IMR-90 (cell line): Measurements from ENCODE around the gene FSTL5. TPM values are rescaled to one million over a fixed set of nuclear protein-coding genes. Genes with fewer than 3 reads are reported as not detected.

Experiments
- ATAC-seq: fragments of 200-7000 bp; cut with Tn5 transposase; 2 replicates; pipeline ENCODE4 v1.9.1; 2020; ENCODE audit warnings: low read depth, mild to moderate bottlenecking, moderate library complexity
- BruUV-seq: library from RNA; stranded (reverse); fragments of 400-500 nt; replicated peaks from 2 replicates; lab custom pipeline; 2021; lab: Mats Ljungman, UMichigan
- CTCF ChIA-PET: fragments of 300-600 bp; formaldehyde crosslinking; extraction: SDS; loops from one replicate; lab custom pipeline; 2021; ENCODE audit warnings: antibody characterized with exemption; lab: Yijun Ruan, JAX
- POLR2A ChIA-PET: fragments of 300-600 bp; sonication (Branson Sonifier 250); formaldehyde crosslinking; loops from one replicate; lab custom pipeline; 2022; ENCODE audit warnings: antibody characterized with exemption; ENCODE audit not compliant: unreplicated experiment; lab: Charles Lee
- DNase-seq: peaks from one replicate; pipeline ENCODE4 v3.0.0; 2013
- H2AFZ ChIP-seq: replicated peaks from 2 replicates; pipeline ENCODE3; 2013; ENCODE audit warnings: low read length, mild to moderate bottlenecking; ENCODE audit not compliant: poor library complexity
- H2AK5ac ChIP-seq: 2 replicates; pipeline ENCODE4 v1.6.1; 2013; ENCODE audit warnings: low read depth, low read length, inconsistent platforms
- H2AK9ac ChIP-seq: replicated peaks from 2 replicates; pipeline ENCODE3; 2013; ENCODE audit warnings: mild to moderate bottlenecking, low read depth, low read length, moderate library complexity; ENCODE audit not compliant: poor library complexity
- H2BK120ac ChIP-seq: 2 replicates; pipeline ENCODE4 v1.6.1; 2013; ENCODE audit warnings: low read depth, low read length, inconsistent platforms
- H2BK15ac ChIP-seq: 3 replicates; pipeline ENCODE4 v1.6.1; 2013; ENCODE audit warnings: low read depth, low read length, inconsistent platforms
- H2BK20ac ChIP-seq: 2 replicates; pipeline ENCODE4 v1.6.1; 2013; ENCODE audit warnings: low read depth, mild to moderate bottlenecking, inconsistent platforms, low read length, moderate library complexity
- H2BK5ac ChIP-seq: 2 replicates; pipeline ENCODE4 v1.6.1; 2013; ENCODE audit warnings: mild to moderate bottlenecking, low read depth, low read length, inconsistent platforms; ENCODE audit not compliant: poor library complexity, severe bottlenecking
- H3K14ac ChIP-seq: replicated peaks from 2 replicates; pipeline ENCODE4 v1.6.1; 2013; ENCODE audit warnings: low read depth, low read length, inconsistent platforms
- H3K18ac ChIP-seq: 2 replicates; pipeline ENCODE4 v1.6.1; 2013; ENCODE audit warnings: low read depth, low read length, control low read depth
- H3K23ac ChIP-seq: 2 replicates; pipeline ENCODE4 v1.6.1; 2013; ENCODE audit warnings: low read depth, low read length, inconsistent platforms
- H3K27ac ChIP-seq: 2 replicates; pipeline ENCODE4 v1.5.1; 2013; ENCODE audit warnings: mild to moderate bottlenecking, control low read depth, low read length; ENCODE audit not compliant: insufficient read depth
- H3K27me3 ChIP-seq: 2 replicates; pipeline ENCODE4 v1.6.1; 2013; ENCODE audit warnings: low read length; ENCODE audit not compliant: control insufficient read depth, insufficient read depth
- H3K36me3 ChIP-seq: 2 replicates; pipeline ENCODE4 v1.6.1; 2013; ENCODE audit warnings: low read length, mixed read lengths; ENCODE audit not compliant: control insufficient read depth, insufficient read depth
- H3K4ac ChIP-seq: 2 replicates; pipeline ENCODE4 v1.6.1; 2013; ENCODE audit warnings: low read depth, low read length, inconsistent platforms
- H3K4me1 ChIP-seq: 2 replicates; pipeline ENCODE4 v1.6.1; 2013; ENCODE audit warnings: low read length, mixed read lengths; ENCODE audit not compliant: control insufficient read depth, insufficient read depth
- H3K4me2 ChIP-seq: 2 replicates; pipeline ENCODE4 v1.6.1; 2013; ENCODE audit warnings: low read depth, mild to moderate bottlenecking, control low read depth, low read length, moderate library complexity
- H3K4me3 ChIP-seq: 2 replicates; pipeline ENCODE4 v1.5.1; 2013; ENCODE audit warnings: low read depth, mild to moderate bottlenecking, control low read depth, low read length, moderate library complexity; ENCODE audit not compliant: insufficient read depth
- H3K56ac ChIP-seq: 2 replicates; pipeline ENCODE4 v1.6.1; 2013; ENCODE audit warnings: low read length, inconsistent platforms; ENCODE audit not compliant: insufficient read depth; ENCODE audit errors: extremely low read depth
- H3K79me1 ChIP-seq, 2 experiments: 2 replicates each; pipeline ENCODE4 v1.6.1; 2013; ENCODE audit warnings: low read length in 2 of 2, inconsistent platforms in 1 of 2, low read depth in 1 of 2
- H3K9ac ChIP-seq: 2 replicates; pipeline ENCODE4 v1.6.1; 2013; ENCODE audit warnings: low read depth, low read length, control low read depth
- H3K9me1 ChIP-seq: 2 replicates; pipeline ENCODE4 v1.6.1; 2013; ENCODE audit warnings: low read length, inconsistent platforms; ENCODE audit not compliant: insufficient read depth
- H3K9me3 ChIP-seq: 2 replicates; pipeline ENCODE4 v1.6.1; 2013; ENCODE audit warnings: low read length; ENCODE audit not compliant: control insufficient read depth, insufficient read depth
- H4K20me1 ChIP-seq: 2 replicates; pipeline ENCODE4 v1.6.1; 2013; ENCODE audit warnings: low read length, inconsistent platforms; ENCODE audit not compliant: insufficient read depth
- H4K5ac ChIP-seq: 2 replicates; pipeline ENCODE4 v1.6.1; 2013; ENCODE audit warnings: mild to moderate bottlenecking, low read depth, low read length, control low read depth
- H4K8ac ChIP-seq, 2 experiments: 2 replicates each; pipeline ENCODE4 v1.6.1; 2013; ENCODE audit warnings: low read depth in 2 of 2, low read length in 2 of 2, control low read depth in 1 of 2, inconsistent platforms in 1 of 2
- H4K91ac ChIP-seq: 2 replicates; pipeline ENCODE4 v1.6.1; 2013; ENCODE audit warnings: low read depth, low read length, inconsistent platforms; ENCODE audit not compliant: insufficient read depth
- CEBPB ChIP-seq: IDR thresholded peaks from 2 replicates; pipeline ENCODE4 v1.6.1; 2012; ENCODE audit warnings: low read depth, low read length, improper control_type of control experiment
- CHD1 ChIP-seq: IDR thresholded peaks from 2 replicates; pipeline ENCODE4 v1.6.1; 2012; ENCODE audit warnings: low read depth, low read length, improper control_type of control experiment
- FOS ChIP-seq: fragments of 150-350 bp; IDR thresholded peaks from 2 replicates; pipeline ENCODE4 v1.6.1; 2016; ENCODE audit warnings: low read depth, low read length
- MAFK ChIP-seq: IDR thresholded peaks from 2 replicates; pipeline ENCODE4 v1.6.1; 2012; ENCODE audit warnings: low read depth, low read length, improper control_type of control experiment
- MAZ ChIP-seq: IDR thresholded peaks from 2 replicates; pipeline ENCODE4 v1.6.1; 2012; ENCODE audit warnings: low read depth, mild to moderate bottlenecking, low read length, improper control_type of control experiment, moderate library complexity, borderline replicate concordance
- MXI1 ChIP-seq: IDR thresholded peaks from 2 replicates; pipeline ENCODE4 v1.6.1; 2012; ENCODE audit warnings: low read depth, mild to moderate bottlenecking, low read length, moderate library complexity, borderline replicate concordance
- RCOR1 ChIP-seq: IDR thresholded peaks from 2 replicates; pipeline ENCODE4 v1.6.1; 2012; ENCODE audit warnings: mild to moderate bottlenecking, low read length, improper control_type of control experiment; ENCODE audit not compliant: insufficient replicate concordance
- RFX5 ChIP-seq: IDR thresholded peaks from 2 replicates; pipeline ENCODE4 v1.8.0; 2012; ENCODE audit warnings: low read depth, mild to moderate bottlenecking, low read length, moderate library complexity
- SMC3 ChIP-seq: fragments of 150-350 bp; IDR thresholded peaks from 2 replicates; pipeline ENCODE4 v1.6.1; 2016; ENCODE audit warnings: low read depth, mild to moderate bottlenecking, antibody characterized with exemption, low read length, moderate library complexity
- WGBS, 2 experiments: methylation state at CpG; one replicate each; pipeline versions ENCODE4 v1.1.5 to v1.1.7; 2013; ENCODE audit warnings: missing lambda C conversion rate in 2 of 2; ENCODE audit not compliant: insufficient read length in 1 of 2; ENCODE audit errors: extremely low coverage in 2 of 2; 5-methylcytosine and 5-hydroxymethylcytosine counted together
- dilution Hi-C: fragments of 300-500 bp; cut with HindIII; formaldehyde crosslinking; loops from one replicate; pipeline ENCODE4 v1.14.3; 2018; ENCODE audit warnings: low sequenced_read_pairs; ENCODE audit not compliant: unreplicated experiment
- in situ Hi-C: fragments of 300-500 bp; cut with MboI; formaldehyde crosslinking; loops from 3 replicates; pipeline ENCODE4 v1.14.3; 2019; ENCODE audit warnings: low sequenced_read_pairs, inconsistent platforms, mixed read lengths
- intact Hi-C: fragments of 100-400 bp; cut with micrococcal nuclease; formaldehyde crosslinking; loops from 2 replicates; pipeline ENCODE4 v1.10.0; 2022
- polyA plus RNA-seq, 3 experiments: library from polyadenylated mRNA; depleted of rRNA; stranded (reverse); fragments of >200 nt; gene quantifications; 2 replicates each; pipeline ENCODE4 v1.2.3, GENCODE V29; 2012; ENCODE audit warnings: low replicate concordance in 1 of 3
- total RNA-seq: library from RNA; depleted of rRNA; stranded (reverse); fragments of >200 nt; gene quantifications from 2 replicates; pipeline ENCODE4 v1.2.3, GENCODE V29; 2012
- TF ChIP-seq, protein P1 (sequence below): fragments of 150-350 bp; IDR thresholded peaks from 2 replicates; pipeline ENCODE4 v1.6.1; 2017; ENCODE audit warnings: mild to moderate bottlenecking, antibody characterized with exemption, low read length, low read depth
- TF ChIP-seq, protein P2 (sequence below): fragments of 150-350 bp; IDR thresholded peaks from 2 replicates; pipeline ENCODE4 v1.6.1; 2016; ENCODE audit warnings: low read depth, mild to moderate bottlenecking, low read length, moderate library complexity, borderline replicate concordance

Gene FSTL5
- total and polyA plus RNA-seq, 2 of the 4 experiments (the other 2 are of a cell fraction): under 0.01 TPM; not detected in 1

DNA sequence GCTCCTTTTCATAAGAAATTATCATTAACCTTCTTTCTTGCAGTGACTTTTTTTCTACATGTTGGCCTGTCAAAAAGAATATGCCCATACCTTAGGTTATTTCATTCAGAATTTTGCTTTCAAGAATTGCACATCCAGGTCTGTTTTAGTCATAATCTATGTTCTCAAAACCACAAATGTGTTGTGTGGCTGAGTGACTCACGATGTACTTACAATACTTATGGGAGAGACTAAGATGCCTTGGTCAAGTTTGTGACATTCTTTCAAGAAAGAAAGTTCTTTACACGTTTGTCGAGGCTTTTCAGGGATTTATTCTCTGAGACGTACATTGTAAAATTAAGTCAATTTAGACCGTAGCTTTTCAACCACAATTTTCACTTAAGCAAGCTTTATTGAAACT, 396.7 kb downstream of the FSTL5 start:
- Histone ChIP-seq H2AK5ac (no peak overlapping the region), H3K27ac (no peak overlapping the region), H3K79me1 (no peaks in the 10 kb centered on the region), H3K27me3 (no peaks in the 10 kb centered on the region), H4K5ac (no peak overlapping the region), H2BK20ac (no peak overlapping the region), H4K91ac (no peak overlapping the region), H3K23ac (no peak overlapping the region), H2BK120ac (no peak overlapping the region), H2BK5ac (no peak overlapping the region), H3K4me3 (no peak overlapping the region), H3K4me1 (no peaks in the 10 kb centered on the region), H3K18ac (no peak overlapping the region), H3K4ac (no peak overlapping the region), H3K9me3 (peaks cover 3% of the 10 kb centered on the region; the same call in 1 of the 2 replicates), H3K36me3 (no peaks in the 10 kb centered on the region), H4K8ac (no peak overlapping the region), H3K14ac (no peak overlapping the region), H2BK15ac (no peak overlapping the region), H3K4me2 (no peak overlapping the region), H3K9me1 (no peaks in the 10 kb centered on the region), H3K9ac (no peak overlapping the region), H2AFZ (no peak overlapping the region), H3K56ac (no peak overlapping the region), H4K20me1 (no peaks in the 10 kb centered on the region), H2AK9ac (no peak overlapping the region)
- ChIA-PET POLR2A (no interaction called here), CTCF (no interaction called here)
- dilution Hi-C loops: no loop called here
- BruUV-seq: no TSS peak
- no peak for TF ChIP-seq MAFK
- TF ChIP-seq RFX5: no peak
- TF ChIP-seq CEBPB: no peak
- TF ChIP-seq, protein P1, sequence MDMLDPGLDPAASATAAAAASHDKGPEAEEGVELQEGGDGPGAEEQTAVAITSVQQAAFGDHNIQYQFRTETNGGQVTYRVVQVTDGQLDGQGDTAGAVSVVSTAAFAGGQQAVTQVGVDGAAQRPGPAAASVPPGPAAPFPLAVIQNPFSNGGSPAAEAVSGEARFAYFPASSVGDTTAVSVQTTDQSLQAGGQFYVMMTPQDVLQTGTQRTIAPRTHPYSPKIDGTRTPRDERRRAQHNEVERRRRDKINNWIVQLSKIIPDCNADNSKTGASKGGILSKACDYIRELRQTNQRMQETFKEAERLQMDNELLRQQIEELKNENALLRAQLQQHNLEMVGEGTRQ: no peak
- TF ChIP-seq MXI1: no peak
- TF ChIP-seq, protein P2, sequence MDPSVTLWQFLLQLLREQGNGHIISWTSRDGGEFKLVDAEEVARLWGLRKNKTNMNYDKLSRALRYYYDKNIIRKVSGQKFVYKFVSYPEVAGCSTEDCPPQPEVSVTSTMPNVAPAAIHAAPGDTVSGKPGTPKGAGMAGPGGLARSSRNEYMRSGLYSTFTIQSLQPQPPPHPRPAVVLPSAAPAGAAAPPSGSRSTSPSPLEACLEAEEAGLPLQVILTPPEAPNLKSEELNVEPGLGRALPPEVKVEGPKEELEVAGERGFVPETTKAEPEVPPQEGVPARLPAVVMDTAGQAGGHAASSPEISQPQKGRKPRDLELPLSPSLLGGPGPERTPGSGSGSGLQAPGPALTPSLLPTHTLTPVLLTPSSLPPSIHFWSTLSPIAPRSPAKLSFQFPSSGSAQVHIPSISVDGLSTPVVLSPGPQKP: no peak
- no peak for TF ChIP-seq FOS
- TF ChIP-seq RCOR1: no peak
- TF ChIP-seq CHD1: no peak
- no peak for TF ChIP-seq SMC3
- no peak for TF ChIP-seq MAZ
- intact Hi-C loops: no loop called here
- DNase-seq (peak; percentile 28), ATAC-seq (no peak)
- in situ Hi-C loops: no loop called here
- whole genome bisulfite sequencing, 2 experiments: no CpG with 5 or more reads among the region's 5 CpGs
